HUES48 (cell line): ENCODE measurements around the gene IER5.

Source experiments
- H3K27ac ChIP-seq: one replicate; pipeline ENCODE4 v1.7.0; 2013; ENCODE audit warnings: low read depth, low read length, inconsistent platforms
- H3K27me3 ChIP-seq: 2 replicates; pipeline ENCODE4 v1.6.1; 2013; ENCODE audit warnings: mild to moderate bottlenecking, low read length; ENCODE audit not compliant: control insufficient read depth, insufficient read depth
- H3K36me3 ChIP-seq: 2 replicates; pipeline ENCODE4 v1.6.1; 2013; ENCODE audit warnings: low read length; ENCODE audit not compliant: control insufficient read depth, insufficient read depth
- H3K4me1 ChIP-seq: 2 replicates; pipeline ENCODE4 v1.6.1; 2013; ENCODE audit warnings: mild to moderate bottlenecking, low read length; ENCODE audit not compliant: control insufficient read depth, insufficient read depth
- H3K4me3 ChIP-seq: 2 replicates; pipeline ENCODE4 v1.5.1; 2013; ENCODE audit warnings: mild to moderate bottlenecking, low read depth, low read length
- H3K9ac ChIP-seq: 2 replicates; pipeline ENCODE4 v1.6.1; 2013; ENCODE audit warnings: mild to moderate bottlenecking, low read depth, low read length, moderate library complexity
- H3K9me3 ChIP-seq: 2 replicates; pipeline ENCODE4 v1.6.1; 2013; ENCODE audit warnings: low read length; ENCODE audit not compliant: control insufficient read depth, insufficient read depth

IER5 gene

GRCh38 chr1:181116819-181117390, 28.4 kb downstream of the IER5 start:
- Histone ChIP-seq H3K9ac (no peak overlapping the region), H3K27me3 (no peaks in the 10 kb centered on the region), H3K4me1 (peaks cover 18% of the 10 kb centered on the region), H3K9me3 (no peaks in the 10 kb centered on the region), H3K4me3 (no peak overlapping the region), H3K36me3 (no peaks in the 10 kb centered on the region), H3K27ac (peak overlapping the region; percentile 16)

GRCh38 chr1:181117648-181118449, 29.3 kb downstream of the IER5 start:
- Histone ChIP-seq H3K4me3 (no peak overlapping the region), H3K27ac (peak overlapping the region; percentile 27), H3K27me3 (no peaks in the 10 kb centered on the region), H3K9me3 (no peaks in the 10 kb centered on the region), H3K36me3 (no peaks in the 10 kb centered on the region), H3K9ac (no peak overlapping the region), H3K4me1 (peaks cover 18% of the 10 kb centered on the region)

GRCh38 chr1:181119093-181119989, 30.8 kb downstream of the IER5 start:
- no peak overlapping the region for H3K4me3 ChIP-seq
- peaks cover 9% of the 10 kb centered on the region for H3K4me1 ChIP-seq
- H3K9me3 ChIP-seq, result no peaks in the 10 kb centered on the region
- H3K27me3 ChIP-seq, result no peaks in the 10 kb centered on the region
- peak overlapping the region; percentile 17 for H3K27ac ChIP-seq
- no peak overlapping the region for H3K9ac ChIP-seq
- no peaks in the 10 kb centered on the region for H3K36me3 ChIP-seq

GRCh38 chr1:181120924-181121323, 32.4 kb downstream of the IER5 start:
- Histone ChIP-seq H3K36me3 (no peaks in the 10 kb centered on the region), H3K9me3 (no peaks in the 10 kb centered on the region), H3K9ac (no peak overlapping the region), H3K4me1 (peaks cover 9% of the 10 kb centered on the region), H3K27me3 (no peaks in the 10 kb centered on the region), H3K27ac (no peak overlapping the region), H3K4me3 (no peak overlapping the region)

GRCh38 chr1:181121498-181121897, 33.0 kb downstream of the IER5 start:
- no peak overlapping the region for H3K27ac ChIP-seq
- peaks cover 11% of the 10 kb centered on the region for H3K4me1 ChIP-seq
- no peaks in the 10 kb centered on the region for H3K36me3 ChIP-seq
- no peaks in the 10 kb centered on the region for H3K9me3 ChIP-seq
- H3K27me3 ChIP-seq, result no peaks in the 10 kb centered on the region
- no peak overlapping the region for H3K4me3 ChIP-seq
- H3K9ac ChIP-seq, result no peak overlapping the region

GRCh38 chr1:181122222-181122621, 33.7 kb downstream of the IER5 start:
- Histone ChIP-seq H3K4me1 (peaks cover 18% of the 10 kb centered on the region), H3K27ac (no peak overlapping the region), H3K9me3 (no peaks in the 10 kb centered on the region), H3K27me3 (no peaks in the 10 kb centered on the region), H3K4me3 (no peak overlapping the region), H3K9ac (no peak overlapping the region), H3K36me3 (no peaks in the 10 kb centered on the region)

- Histone ChIP-seq H3K36me3 (no peaks in the 10 kb centered on the region), H3K4me3 (no peak overlapping the region), H3K9me3 (no peaks in the 10 kb centered on the region), H3K9ac (no peak overlapping the region), H3K27ac (no peak overlapping the region), H3K27me3 (no peaks in the 10 kb centered on the region), H3K4me1 (peaks cover 12% of the 10 kb centered on the region; the same call in 1 of the 2 replicates)
These were observed 34.7 kb downstream of the IER5 start for GRCh38 chr1:181123173-181123572.

GRCh38 chr1:181124291-181124751, 35.8 kb downstream of the IER5 start:
- H3K4me1 ChIP-seq, result peaks cover 23% of the 10 kb centered on the region
- no peaks in the 10 kb centered on the region for H3K9me3 ChIP-seq
- H3K36me3 ChIP-seq, result no peaks in the 10 kb centered on the region
- no peak overlapping the region for H3K9ac ChIP-seq
- H3K27me3 ChIP-seq, result 0 out of 2 replicates have a peak, but pooled peaks cover 2% of the 10 kb centered on the region
- no peak overlapping the region for H3K4me3 ChIP-seq
- no peak overlapping the region for H3K27ac ChIP-seq

GRCh38 chr1:181126289-181126688, 37.8 kb downstream of the IER5 start:
- no peak overlapping the region for H3K9ac ChIP-seq
- no peaks in the 10 kb centered on the region for H3K9me3 ChIP-seq
- H3K4me3 ChIP-seq, result no peak overlapping the region
- H3K4me1 ChIP-seq, result peaks cover 36% of the 10 kb centered on the region
- H3K36me3 ChIP-seq, result no peaks in the 10 kb centered on the region
- 0 out of 2 replicates have a peak, but pooled peaks cover 9% of the 10 kb centered on the region for H3K27me3 ChIP-seq
- H3K27ac ChIP-seq, result peak overlapping the region; percentile 5

GRCh38 chr1:181126871-181127587, 38.5 kb downstream of the IER5 start:
- Histone ChIP-seq H3K27me3 (0 out of 2 replicates have a peak, but pooled peaks cover 9% of the 10 kb centered on the region), H3K27ac (peak overlapping the region; percentile 5), H3K36me3 (no peaks in the 10 kb centered on the region), H3K4me3 (no peak overlapping the region), H3K9me3 (no peaks in the 10 kb centered on the region), H3K9ac (no peak overlapping the region), H3K4me1 (peaks cover 36% of the 10 kb centered on the region)
